ENCODE results near the gene UBE2Q1. TPM values are rescaled to one million over a fixed set of nuclear protein-coding genes. Genes with fewer than 3 reads are reported as not detected.

The UBE2Q1 gene
- polyA plus RNA-seq, 2 of the 4 experiments (the other 2 are of a cell fraction): 17.6 to 49.7 TPM

GRCh38 chr1:154591206-154591605 lies 32.7 kb upstream of the UBE2Q1 start:
- Histone ChIP-seq H3K9me3 (no peaks in the 10 kb centered on the region), H3K4me1 (no peaks in the 10 kb centered on the region), H3K27ac (no peak overlapping the region), H3K4me3 (no peak overlapping the region), H3K4me2 (no peak overlapping the region)
- ChIA-PET CTCF (interaction anchor here (1.2 to 3.4 kb wide), 2 partner anchors 19 to 31 kb away, joined by 3 to 13 read pairs; no protein-coding TSS in a partner anchor), POLR2A (no interaction called here)
- DNase-seq (ENCODE audit: low read depth in 1 of 2, low spot score in 1 of 2) (no peak), FAIRE-seq (no peak), ATAC-seq (no peak)
- WGBS (ENCODE audit: missing lambda C conversion rate): 93% methylated on average over 7 of the region's 7 CpGs
- no peak for TF ChIP-seq TP53 (CRISPR knock-in tag; IDR thresholded peaks at IDR 0.05)
- TF ChIP-seq NPAS2 (CRISPR knock-in tag; IDR thresholded peaks at IDR 0.05; ENCODE audit: borderline replicate concordance): no peak
- TF ChIP-seq ESRRA (IDR thresholded peaks at IDR 0.05; ENCODE audit: borderline replicate concordance, low read length): no peak
- no peak for TF ChIP-seq EHMT2 (IDR thresholded peaks at IDR 0.05; ENCODE audit: low read depth)
- no peak for TF ChIP-seq HDAC2 (IDR thresholded peaks at IDR 0.05)
- TF ChIP-seq ZC3H11A (IDR thresholded peaks at IDR 0.05): no peak
- TF ChIP-seq RNF2 (IDR thresholded peaks at IDR 0.05; ENCODE audit: borderline replicate concordance, low read depth): no peak
- no peak for TF ChIP-seq SMC3 (IDR thresholded peaks at IDR 0.05)
- no peak for TF ChIP-seq MAZ (IDR thresholded peaks at IDR 0.05; ENCODE audit: borderline replicate concordance, low read depth, low read length)
- no peak for TF ChIP-seq CBX2 (IDR thresholded peaks at IDR 0.05; ENCODE audit: borderline replicate concordance, low read depth)
- TF ChIP-seq FOSB (CRISPR knock-in tag; IDR thresholded peaks at IDR 0.05): no peak
- no peak for TF ChIP-seq RARB (CRISPR knock-in tag; IDR thresholded peaks at IDR 0.05)
- TF ChIP-seq ZNF302 (CRISPR knock-in tag; IDR thresholded peaks at IDR 0.05): no peak
- TF ChIP-seq HEYL (CRISPR knock-in tag; IDR thresholded peaks at IDR 0.05): no peak
- TF ChIP-seq RFX5 (IDR thresholded peaks at IDR 0.05): no peak
- TF ChIP-seq NR3C1 (IDR thresholded peaks at IDR 0.05): no peak
- no peak for TF ChIP-seq HOXA7 (CRISPR knock-in tag; IDR thresholded peaks at IDR 0.05)

DNA sequence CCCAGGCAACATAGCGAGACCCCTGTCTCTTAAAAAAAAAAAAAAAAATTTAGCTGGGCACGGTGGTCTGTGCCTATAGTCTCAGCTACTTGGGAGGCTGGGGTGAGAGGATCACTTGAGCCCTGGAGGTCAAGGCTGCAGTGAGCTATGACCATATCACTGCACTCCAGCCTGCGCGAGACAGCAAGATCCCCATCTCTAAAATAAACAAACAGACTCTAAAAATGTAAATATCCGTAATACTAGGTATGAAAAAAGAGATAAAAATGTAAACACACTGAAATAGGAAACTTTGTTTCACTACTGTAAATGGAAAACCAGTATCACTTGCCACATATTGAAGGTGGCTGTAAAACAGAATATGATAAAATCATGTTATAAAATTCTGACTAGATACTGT lies 32.3 kb upstream of the UBE2Q1 start:
- POLR2A ChIA-PET: no interaction called here

More for the DNA sequence above, 32.3 kb upstream of the UBE2Q1 start:
- Histone ChIP-seq H3K4me3 (no peak overlapping the region), H3K4me1 (no peaks in the 10 kb centered on the region), H3K27ac (no peak overlapping the region), H3K4me2 (no peak overlapping the region), H3K9me3 (no peaks in the 10 kb centered on the region)
- CTCF ChIA-PET: interaction anchor here (1.2 to 3.4 kb wide), 3 partner anchors 19 to 44 kb away, joined by 3 to 13 read pairs (median 3); no protein-coding TSS in a partner anchor
- FAIRE-seq: no peak
- 82% methylated on average over 5 of the region's 5 CpGs for WGBS (ENCODE audit: missing lambda C conversion rate)
- TF ChIP-seq, protein P1, sequence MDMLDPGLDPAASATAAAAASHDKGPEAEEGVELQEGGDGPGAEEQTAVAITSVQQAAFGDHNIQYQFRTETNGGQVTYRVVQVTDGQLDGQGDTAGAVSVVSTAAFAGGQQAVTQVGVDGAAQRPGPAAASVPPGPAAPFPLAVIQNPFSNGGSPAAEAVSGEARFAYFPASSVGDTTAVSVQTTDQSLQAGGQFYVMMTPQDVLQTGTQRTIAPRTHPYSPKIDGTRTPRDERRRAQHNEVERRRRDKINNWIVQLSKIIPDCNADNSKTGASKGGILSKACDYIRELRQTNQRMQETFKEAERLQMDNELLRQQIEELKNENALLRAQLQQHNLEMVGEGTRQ (IDR thresholded peaks at IDR 0.05): no peak
- TF ChIP-seq ELK1 (IDR thresholded peaks at IDR 0.05; ENCODE audit: low read depth, low read length) (no peak), EHF (CRISPR knock-in tag; IDR thresholded peaks at IDR 0.05) (no peak)
- TF ChIP-seq, protein P2, sequence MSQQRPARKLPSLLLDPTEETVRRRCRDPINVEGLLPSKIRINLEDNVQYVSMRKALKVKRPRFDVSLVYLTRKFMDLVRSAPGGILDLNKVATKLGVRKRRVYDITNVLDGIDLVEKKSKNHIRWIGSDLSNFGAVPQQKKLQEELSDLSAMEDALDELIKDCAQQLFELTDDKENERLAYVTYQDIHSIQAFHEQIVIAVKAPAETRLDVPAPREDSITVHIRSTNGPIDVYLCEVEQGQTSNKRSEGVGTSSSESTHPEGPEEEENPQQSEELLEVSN (IDR thresholded peaks at IDR 0.05; ENCODE audit: borderline replicate concordance, low read depth): no peak
- TF ChIP-seq, protein P3, sequence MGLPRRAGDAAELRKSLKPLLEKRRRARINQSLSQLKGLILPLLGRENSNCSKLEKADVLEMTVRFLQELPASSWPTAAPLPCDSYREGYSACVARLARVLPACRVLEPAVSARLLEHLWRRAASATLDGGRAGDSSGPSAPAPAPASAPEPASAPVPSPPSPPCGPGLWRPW (IDR thresholded peaks at IDR 0.05): no peak
- no peak for DNase-seq (ENCODE audit: low read depth in 1 of 2, low spot score in 1 of 2)
- no peak for ATAC-seq
